ENCODE data around the gene LSM6. TPM values are rescaled to one million over a fixed set of nuclear protein-coding genes. Genes with fewer than 3 reads are reported as not detected.

Gene LSM6
- total and polyA plus RNA-seq, 11 donors = 9.9 to 28.3 (median 12.1) TPM

DNA sequence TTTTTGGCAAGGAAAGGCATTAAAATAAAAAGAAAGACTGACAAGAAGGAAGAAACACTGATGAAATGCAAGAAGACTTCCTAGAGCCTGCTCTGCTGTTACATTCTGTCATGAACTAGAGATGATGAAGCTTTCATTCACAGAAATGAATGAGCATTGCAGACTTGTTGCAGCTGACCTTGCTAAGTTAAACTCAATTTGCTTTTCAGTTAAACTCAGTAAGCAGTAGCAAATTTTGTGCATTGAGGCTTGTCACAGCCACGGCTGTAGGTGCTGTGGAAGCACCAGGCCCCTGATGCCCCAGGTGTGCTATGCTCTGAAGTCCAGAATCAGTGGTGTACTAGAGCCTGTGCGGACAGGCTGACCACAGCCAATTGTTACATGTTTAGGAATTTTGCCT lies 39.6 kb upstream of the LSM6 start:
- 96 to 100% (median 97%) methylated on average over 2 of the region's 2 CpGs for WGBS, 4 donors

DNA sequence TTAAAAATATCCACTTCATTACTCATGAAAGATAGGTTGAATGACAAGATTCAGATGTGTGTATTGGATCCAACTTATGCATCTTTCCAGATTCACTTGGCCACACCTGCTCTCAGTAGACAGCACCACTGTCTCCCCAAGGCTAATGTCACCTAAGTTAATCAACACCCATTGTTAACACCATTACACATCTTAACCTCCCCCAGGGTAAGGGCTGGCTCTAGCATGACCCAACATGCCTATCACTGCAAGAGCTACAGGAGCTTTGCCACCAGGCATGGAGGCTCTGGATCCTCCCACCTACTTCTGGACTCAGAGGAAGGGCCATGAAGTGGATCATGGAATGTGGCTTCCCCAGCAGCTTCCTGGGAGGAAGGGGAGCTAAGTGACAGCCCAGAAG lies 32.8 kb upstream of the LSM6 start:
- intact Hi-C loops (cut with DNase I) = no loop called here
- no peaks in the 10 kb centered on the region for H3K36me3 ChIP-seq

More for the DNA sequence above, 39.6 kb upstream of the LSM6 start:
- no peak for TF ChIP-seq POLR2A (IDR thresholded peaks at IDR 0.05)
- TF ChIP-seq, protein P1, sequence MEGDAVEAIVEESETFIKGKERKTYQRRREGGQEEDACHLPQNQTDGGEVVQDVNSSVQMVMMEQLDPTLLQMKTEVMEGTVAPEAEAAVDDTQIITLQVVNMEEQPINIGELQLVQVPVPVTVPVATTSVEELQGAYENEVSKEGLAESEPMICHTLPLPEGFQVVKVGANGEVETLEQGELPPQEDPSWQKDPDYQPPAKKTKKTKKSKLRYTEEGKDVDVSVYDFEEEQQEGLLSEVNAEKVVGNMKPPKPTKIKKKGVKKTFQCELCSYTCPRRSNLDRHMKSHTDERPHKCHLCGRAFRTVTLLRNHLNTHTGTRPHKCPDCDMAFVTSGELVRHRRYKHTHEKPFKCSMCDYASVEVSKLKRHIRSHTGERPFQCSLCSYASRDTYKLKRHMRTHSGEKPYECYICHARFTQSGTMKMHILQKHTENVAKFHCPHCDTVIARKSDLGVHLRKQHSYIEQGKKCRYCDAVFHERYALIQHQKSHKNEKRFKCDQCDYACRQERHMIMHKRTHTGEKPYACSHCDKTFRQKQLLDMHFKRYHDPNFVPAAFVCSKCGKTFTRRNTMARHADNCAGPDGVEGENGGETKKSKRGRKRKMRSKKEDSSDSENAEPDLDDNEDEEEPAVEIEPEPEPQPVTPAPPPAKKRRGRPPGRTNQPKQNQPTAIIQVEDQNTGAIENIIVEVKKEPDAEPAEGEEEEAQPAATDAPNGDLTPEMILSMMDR (IDR thresholded peaks at IDR 0.05) = no peak
- ATAC-seq (no peak), DNase-seq (no peak)
- Histone ChIP-seq H3K4me3 (no peak overlapping the region), H3K27ac (no peak overlapping the region), H3K9me3 (no peaks in the 10 kb centered on the region), H3K4me1 (peaks cover 0 to 8% (median 0%) of the 10 kb centered on the region in 12 donors), H3K27me3 (peaks cover 0 to 3% (median 0%) of the 10 kb centered on the region in 9 donors), H3K36me3 (no peaks in the 10 kb centered on the region)
- intact Hi-C loops (cut with DNase I) = no loop called here

DNA sequence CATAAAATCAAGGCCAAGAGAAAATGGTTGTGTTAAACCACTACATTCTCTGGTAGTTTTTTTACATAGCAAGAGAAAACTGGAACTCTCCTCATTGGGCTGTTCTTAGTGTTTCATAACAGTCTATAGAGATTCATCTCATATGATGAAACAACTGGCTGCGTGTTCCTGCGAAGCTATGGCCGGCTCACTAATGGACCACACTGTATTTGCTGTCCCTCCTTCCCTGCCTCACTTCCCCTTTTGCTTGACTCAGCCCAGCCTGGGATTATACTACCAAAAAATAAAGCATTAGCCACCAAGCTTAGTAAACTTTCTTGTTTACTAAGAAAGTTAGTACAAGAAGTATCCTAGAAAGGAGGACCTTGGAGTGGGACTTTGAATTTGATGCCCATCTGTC lies 31.6 kb upstream of the LSM6 start:
- ATAC-seq (no peak), DNase-seq (no peak)
- WGBS, 4 donors = 89 to 94% (median 93%) methylated on average over 3 of the region's 3 CpGs
- intact Hi-C loops (cut with DNase I) = no loop called here
- no peak overlapping the region for H3K27ac ChIP-seq
- H3K36me3 ChIP-seq = no peaks in the 10 kb centered on the region
- peaks cover 0 to 3% (median 0%) of the 10 kb centered on the region in 9 donors for H3K27me3 ChIP-seq
- H3K9me3 ChIP-seq = no peaks in the 10 kb centered on the region
- H3K4me1 ChIP-seq = no peaks in the 10 kb centered on the region
- no peak for TF ChIP-seq POLR2A (IDR thresholded peaks at IDR 0.05)
- TF ChIP-seq, protein P1 (IDR thresholded peaks at IDR 0.05) = no peak
- no peak overlapping the region for H3K4me3 ChIP-seq

More for the DNA sequence above, 32.8 kb upstream of the LSM6 start:
- TF ChIP-seq POLR2A (IDR thresholded peaks at IDR 0.05) = no peak
- TF ChIP-seq, protein P1 (IDR thresholded peaks at IDR 0.05) = no peak
- ATAC-seq = no peak
- DNase-seq = no peak
- Histone ChIP-seq H3K4me3 (no peak overlapping the region), H3K4me1 (no peaks in the 10 kb centered on the region), H3K9me3 (no peaks in the 10 kb centered on the region), H3K27ac (no peak overlapping the region), H3K27me3 (peaks cover 0 to 3% (median 0%) of the 10 kb centered on the region in 9 donors)

DNA sequence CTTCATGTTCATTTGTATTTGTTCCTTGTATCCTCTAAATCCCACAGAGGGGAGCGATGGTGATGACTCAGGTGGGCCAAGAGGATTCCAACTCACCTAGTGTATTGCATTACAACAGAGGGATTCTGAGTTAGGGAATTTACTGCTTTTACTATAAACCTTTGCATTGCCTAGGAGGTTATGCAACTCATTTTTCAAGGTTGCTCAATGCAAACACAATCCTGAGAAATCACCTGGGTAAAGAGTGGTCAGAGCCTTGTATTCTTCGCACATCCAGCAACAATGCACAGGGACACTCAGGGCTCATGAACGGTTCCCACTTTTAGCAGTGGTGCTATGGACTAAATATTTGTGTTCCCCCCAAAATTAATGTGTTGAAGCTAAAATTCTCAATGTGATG lies 28.6 kb upstream of the LSM6 start:
- Histone ChIP-seq H3K4me1 (no peaks in the 10 kb centered on the region), H3K36me3 (no peaks in the 10 kb centered on the region), H3K4me3 (no peak overlapping the region), H3K27me3 (no peaks in the 10 kb centered on the region), H3K9me3 (no peaks in the 10 kb centered on the region), H3K27ac (no peak overlapping the region)
- ATAC-seq (no peak), DNase-seq (no peak)
- TF ChIP-seq POLR2A (IDR thresholded peaks at IDR 0.05) = no peak
- TF ChIP-seq, protein P1 (IDR thresholded peaks at IDR 0.05) = no peak
- WGBS, 4 donors = 87 to 98% (median 94%) methylated on average over 3 of the region's 3 CpGs
- intact Hi-C loops (cut with DNase I) = no loop called here

All from heart left ventricle (tissue), 16 donors.